Common myeloid progenitor, CD34-positive (primary cell): ENCODE results near the gene USE1.

ENCODE experiments used
- CTCF ChIA-PET: fragments of 350-600 bp; sonication (Branson Sonifier 250); formaldehyde crosslinking; loops from one replicate; lab custom pipeline; 2021; ENCODE audit warnings: antibody characterized with exemption; lab: Charles Lee
- POLR2A ChIA-PET: fragments of 350-600 bp; sonication (Branson Sonifier 250); formaldehyde crosslinking; loops from one replicate; lab custom pipeline; 2021; ENCODE audit warnings: antibody characterized with exemption; lab: Charles Lee
- DNase-seq, 3 donors: peaks; one replicate each; pipeline versions ENCODE4 v3.0.0 to v3.0.0-alpha.2; 2013
- H3K27ac ChIP-seq, 2 experiments: 1 replicate in 1 of 2; 2 replicates in 1 of 2; pipeline ENCODE4 v1.7.0; 2013; ENCODE audit warnings: inconsistent platforms in 2 of 2, low read length in 2 of 2, mild to moderate bottlenecking in 2 of 2, low read depth in 1 of 2, moderate library complexity in 1 of 2; ENCODE audit not compliant: severe bottlenecking in 2 of 2, insufficient read depth in 1 of 2, poor library complexity in 1 of 2
- H3K27me3 ChIP-seq, 5 experiments: replicated peaks in 2 of 5; 1 replicate in 3 of 5; 2 replicates in 2 of 5; pipeline versions ENCODE4 v1.6.1 to v1.7.0; 2013; ENCODE audit warnings: low read length in 4 of 5, mild to moderate bottlenecking in 2 of 5, moderate library complexity in 2 of 5, inconsistent platforms in 1 of 5; ENCODE audit not compliant: insufficient read depth in 5 of 5, control insufficient read depth in 4 of 5
- H3K36me3 ChIP-seq, 4 experiments: 1 replicate in 2 of 4; 2 replicates in 2 of 4; pipeline versions ENCODE4 v1.6.1 to v1.7.0; 2013; ENCODE audit warnings: low read length in 3 of 4, control low read depth in 1 of 4, mild to moderate bottlenecking in 1 of 4; ENCODE audit not compliant: control insufficient read depth in 4 of 4, insufficient read depth in 4 of 4
- H3K4me1 ChIP-seq, 4 experiments: 1 replicate in 3 of 4; 2 replicates in 1 of 4; pipeline versions ENCODE4 v1.6.1 to v1.7.1; 2013; ENCODE audit warnings: low read length in 3 of 4, mild to moderate bottlenecking in 3 of 4, control low read depth in 1 of 4, inconsistent platforms in 1 of 4, moderate library complexity in 1 of 4; ENCODE audit not compliant: control insufficient read depth in 4 of 4, insufficient read depth in 4 of 4; ENCODE audit errors: control extremely low read depth in 1 of 4
- H3K4me3 ChIP-seq, 7 experiments: 1 replicate in 4 of 7; 2 replicates in 3 of 7; pipeline versions ENCODE4 v1.5.1 to v1.7.0; 2013; ENCODE audit warnings: mild to moderate bottlenecking in 7 of 7, low read length in 6 of 7, moderate library complexity in 6 of 7, inconsistent platforms in 2 of 7, low read depth in 2 of 7, control low read depth in 1 of 7; ENCODE audit not compliant: insufficient read depth in 4 of 7, control insufficient read depth in 1 of 7; ENCODE audit errors: extremely low read depth in 1 of 7
- H3K9me3 ChIP-seq, 5 experiments: 1 replicate in 4 of 5; 2 replicates in 1 of 5; pipeline versions ENCODE4 v1.6.1 to v1.7.1; 2013; ENCODE audit warnings: low read length in 4 of 5, mild to moderate bottlenecking in 2 of 5, inconsistent platforms in 1 of 5, low read depth in 1 of 5, moderate library complexity in 1 of 5; ENCODE audit not compliant: control insufficient read depth in 4 of 5, insufficient read depth in 2 of 5; ENCODE audit errors: control extremely low read depth in 1 of 5
- WGBS: methylation state at CpG from one replicate; pipeline ENCODE4 v1.1.5; 2013; ENCODE audit not compliant: insufficient coverage; 5-methylcytosine and 5-hydroxymethylcytosine counted together

The USE1 gene

DNA sequence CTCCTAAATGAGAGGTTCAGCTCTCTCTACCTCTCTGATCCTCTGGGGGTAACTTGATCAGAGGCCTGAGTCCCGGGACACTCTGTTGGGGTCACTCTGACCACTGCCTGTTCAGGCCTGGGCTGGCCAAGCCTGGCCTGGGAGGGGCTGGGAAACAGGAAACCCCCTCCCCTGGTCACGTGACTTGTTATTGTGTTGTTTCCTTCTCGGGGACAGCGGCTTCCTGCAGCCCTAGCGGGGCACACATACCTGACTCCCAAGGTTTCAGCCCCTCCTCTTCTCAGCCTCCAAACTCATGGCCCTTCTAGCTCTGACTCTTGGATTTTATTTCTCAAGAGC, 49.5 kb downstream of the USE1 start, which contains the start of gene USHBP1:
Gene USHBP1, minus strand, starts transcription at position 105 of the 339 bp plus-strand sequence. CDS start 446 bp downstream, outside the sequence.
- POLR2A ChIA-PET: no interaction called here
- peaks cover 10 to 34% (median 25%) of the 10 kb centered on the region in 4 experiments for H3K4me1 ChIP-seq
- H3K36me3 ChIP-seq: peaks cover 0 to 7% (median 4%) of the 10 kb centered on the region in 4 experiments
- no peak within 1 kb of the TSS for H3K27ac ChIP-seq
- H3K27me3 ChIP-seq: no peaks in the 10 kb centered on the region
- H3K9me3 ChIP-seq: peaks cover 0 to 10% (median 6%) of the 10 kb centered on the region in 5 experiments
- DNase-seq: no peak
- CTCF ChIA-PET: interaction anchor here (0.9 to 14.3 kb wide), 7 partner anchors 9 to 125 kb away, joined by 3 to 183 read pairs (median 4); partner anchors contain the start of gene ANKLE1
- 27% methylated on average over 4 of the region's 5 CpGs for WGBS
- no peak within 1 kb of the TSS for H3K4me3 ChIP-seq

DNA sequence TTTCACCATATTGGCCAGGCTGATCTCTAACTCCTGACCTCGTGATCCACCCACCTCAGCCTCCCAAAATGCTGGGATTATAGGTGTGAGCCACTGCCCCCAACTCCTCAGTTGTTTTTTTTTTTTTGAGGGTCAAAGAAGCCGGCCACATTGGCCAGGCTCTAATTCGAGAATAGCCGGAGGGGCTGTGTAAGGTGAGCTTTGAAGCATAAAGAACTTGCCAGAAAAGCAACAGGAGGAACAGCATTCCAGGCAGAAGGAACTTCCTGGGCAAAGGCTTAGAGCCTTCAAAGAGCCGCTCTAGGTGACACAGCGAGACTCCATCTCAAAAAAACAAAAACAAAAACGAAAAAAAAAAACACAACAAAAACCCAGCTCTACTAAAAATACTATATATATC, 50.9 kb downstream of the USE1 start:
- CTCF ChIA-PET: interaction anchor here (2.8 to 14.3 kb wide), 2 partner anchors 20 to 51 kb away, joined by 11 to 183 read pairs; partner anchors contain the start of genes ANKLE1 and USE1
- POLR2A ChIA-PET: no interaction called here
- peak overlapping the region in 1 of 2 experiments; percentile 75 for H3K27ac ChIP-seq
- no peak for DNase-seq
- H3K36me3 ChIP-seq: peaks cover 2 to 9% (median 6%) of the 10 kb centered on the region in 4 experiments
- WGBS: 100% methylated on average over 4 of the region's 7 CpGs
- H3K27me3 ChIP-seq: no peaks in the 10 kb centered on the region
- H3K4me1 ChIP-seq: peaks cover 10 to 33% (median 25%) of the 10 kb centered on the region in 4 experiments
- H3K9me3 ChIP-seq: no peaks in the 10 kb centered on the region
- no peak overlapping the region for H3K4me3 ChIP-seq

GRCh38 chr19:17266589-17266974, 51.4 kb downstream of the USE1 start:
- POLR2A ChIA-PET: interaction anchor here (0.7 to 1.0 kb wide), 2 partner anchors 31 to 51 kb away, joined by 3 read pairs; partner anchors contain the start of gene USE1
- no peaks in the 10 kb centered on the region for H3K27me3 ChIP-seq
- peak overlapping the region; percentile 70 to 75 for H3K27ac ChIP-seq
- peaks cover 10 to 32% (median 25%) of the 10 kb centered on the region in 4 experiments for H3K4me1 ChIP-seq
- no peaks in the 10 kb centered on the region for H3K9me3 ChIP-seq
- H3K36me3 ChIP-seq: peaks cover 5 to 12% (median 11%) of the 10 kb centered on the region in 4 experiments
- DNase-seq: peak; percentile 75 to 93 (median 83)
- 36% methylated on average over 3 of the region's 12 CpGs for WGBS
- CTCF ChIA-PET: interaction anchor here (0.6 to 14.3 kb wide), 5 partner anchors 14 to 51 kb away, joined by 3 to 183 read pairs (median 3); partner anchors contain the start of genes ANKLE1 and USE1
- H3K4me3 ChIP-seq: peak overlapping the region in 6 of 7 experiments; percentile 32 to 100 (median 54)

- POLR2A ChIA-PET: interaction anchor here (0.7 to 1.0 kb wide), 3 partner anchors 32 to 74 kb away, joined by 3 read pairs; partner anchors contain the start of gene USE1
- Histone ChIP-seq H3K9me3 (no peaks in the 10 kb centered on the region), H3K4me3 (peak within 1 kb of the TSS; percentile 73 to 100 (median 99)), H3K27me3 (no peaks in the 10 kb centered on the region), H3K27ac (peak within 1 kb of the TSS; percentile 70 to 90), H3K36me3 (peaks cover 7 to 16% (median 13%) of the 10 kb centered on the region in 4 experiments), H3K4me1 (peaks cover 10 to 32% (median 25%) of the 10 kb centered on the region in 4 experiments)
- DNase-seq: peak; percentile 99 to 100 (median 100)
- CTCF ChIA-PET: interaction anchor here (0.6 to 14.3 kb wide), 6 partner anchors 10 to 52 kb away, joined by 3 to 183 read pairs (median 4); partner anchors contain the start of genes ANKLE1 and USE1
- WGBS: under 1% methylated on average over 26 of the region's 27 CpGs
Observed at GRCh38 chr19:17266975-17267788, 52.0 kb downstream of the USE1 start, which contains the start of gene BABAM1. Gene BABAM1, plus strand, starts transcription at chr19:17267443. Its CDS starts 1,364 bp downstream, at chr19:17268807.

- Histone ChIP-seq H3K27ac (no peak overlapping the region), H3K36me3 (peaks cover 10 to 23% (median 17%) of the 10 kb centered on the region in 4 experiments), H3K4me3 (no peak overlapping the region), H3K27me3 (no peaks in the 10 kb centered on the region), H3K9me3 (no peaks in the 10 kb centered on the region), H3K4me1 (peaks cover 10 to 32% (median 25%) of the 10 kb centered on the region in 4 experiments)
- WGBS: 96% methylated on average over 13 of the region's 13 CpGs
- no peak for DNase-seq
- ChIA-PET POLR2A (no interaction called here), CTCF (interaction anchor here (1.0 kb wide), 1 partner anchor 67 kb away, joined by 4 read pairs; no protein-coding TSS in a partner anchor)
Observed at GRCh38 chr19:17268754-17269153, 53.6 kb downstream of the USE1 start.
